Psoas muscle (tissue), 8 donors: Measurements from ENCODE around the gene CCL21. TPM values are rescaled to one million over a fixed set of nuclear protein-coding genes. Genes with fewer than 3 reads are reported as not detected.

Experiments
- ATAC-seq, 4 donors: fragments of 200-7000 bp; cut with Tn5 transposase; one replicate each; pipeline ENCODE4 v1.9.1; 2020; ENCODE audit warnings: moderate library complexity in 3 of 4, mild to moderate bottlenecking in 2 of 4
- DNase-seq, 2 donors: peaks; one replicate each; pipeline ENCODE4 v3.0.0-alpha.2; 2020
- H3K27ac ChIP-seq: fragments of 200-600 bp; one replicate; pipeline ENCODE4 v1.8.0; 2022
- H3K27me3 ChIP-seq, 3 donors: fragments of 200-600 bp in 1 of 3; one replicate each; pipeline versions ENCODE4 v1.6.1 to v1.8.0; 2013 to 2022; ENCODE audit warnings: low read length in 2 of 3, mild to moderate bottlenecking in 2 of 3, moderate library complexity in 1 of 3; ENCODE audit not compliant: insufficient read depth in 3 of 3
- H3K36me3 ChIP-seq, 2 donors: fragments of 200-600 bp in 1 of 2; one replicate each; pipeline versions ENCODE4 v1.6.1 to v1.8.0; 2013 to 2022; ENCODE audit warnings: low read depth in 1 of 2, mild to moderate bottlenecking in 1 of 2, moderate library complexity in 1 of 2; ENCODE audit not compliant: insufficient read depth in 1 of 2
- H3K4me1 ChIP-seq: fragments of 200-600 bp; one replicate; pipeline ENCODE4 v1.8.0; 2022
- H3K4me3 ChIP-seq: fragments of 200-600 bp; one replicate; pipeline ENCODE4 v1.8.0; 2022; ENCODE audit warnings: mild to moderate bottlenecking
- H3K9me3 ChIP-seq: fragments of 200-600 bp; one replicate; pipeline ENCODE4 v1.8.0; 2022
- CTCF ChIP-seq: fragments of 200-600 bp; IDR thresholded peaks from one replicate; pipeline ENCODE4 v1.8.0; 2022; ENCODE audit warnings: antibody characterized with exemption
- WGBS, 3 donors: extraction: QIAGEN DNeasy Blood & Tissue Kit; methylation state at CpG; one replicate each; pipeline versions ENCODE4 v1.1.6 to v1.1.7; 2013; 5-methylcytosine and 5-hydroxymethylcytosine counted together
- intact Hi-C, 2 donors: fragments of 100-400 bp; cut with DNase I; formaldehyde crosslinking; loops; one replicate each; pipeline versions ENCODE4 v1.11.0 to v1.14.2; 2022
- polyA plus RNA-seq, 3 donors: library from polyadenylated mRNA; stranded (reverse); fragments of 200-250 nt; gene quantifications; one replicate each; pipeline ENCODE4 v1.2.3, GENCODE V29; 2013
- total RNA-seq, 4 donors: library from RNA; stranded (reverse); fragmentation: NEBNext Ultra II Directional in 2 of 4; extraction: Animal tissue kit (Norgen Biotek cat#: 25700) in 2 of 4; gene quantifications; one replicate each; pipeline versions ENCODE4 v1.2.1 to v1.2.4, GENCODE V29; 2021 to 2023
- donor health status: healthy with polysubstance abuse.
- donor health status: DM: no; HTN: no; CAD: no; lungs with moderate emphysema.
- donor health status: Bipolar disorder and iron deficiency.
- donor health status: healthy.
- donor health status: DM: yes; HTN: yes; CAD: no.
- donor health status: DM: no; HTN: no; CAD: no.
- donor health status: DM: no; HTN: no; CAD: no.
- donor health status: DM: yes; HTN: yes; CAD: no.

Gene CCL21
- total and polyA plus RNA-seq, 7 donors: 1.3 to 3.8 (median 2.9) TPM

DNA sequence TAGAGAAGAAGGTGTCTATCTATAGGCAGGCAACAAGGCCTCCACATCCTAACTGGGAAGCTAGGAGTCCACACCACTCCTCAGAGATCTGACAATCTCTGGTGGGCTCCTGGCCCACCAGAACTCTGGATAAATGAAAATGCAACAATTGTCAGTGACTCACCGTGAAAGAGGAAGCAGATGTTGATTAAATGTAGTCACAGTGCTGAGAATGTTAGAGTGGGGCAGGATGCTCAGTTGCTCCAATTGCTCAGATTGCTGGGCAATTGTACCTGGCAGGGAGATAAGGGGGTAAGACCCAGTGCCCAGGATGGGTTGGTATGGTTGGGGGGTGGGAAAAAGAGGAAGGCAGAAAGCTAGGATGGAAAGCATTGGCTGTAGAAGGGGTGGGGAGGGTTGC, 23.2 kb downstream of the CCL21 start:
- no peaks in the 10 kb centered on the region for H3K4me1 ChIP-seq
- no peaks in the 10 kb centered on the region for H3K36me3 ChIP-seq
- H3K9me3 ChIP-seq: no peaks in the 10 kb centered on the region
- ATAC-seq (no peak), DNase-seq (no peak)
- no peak overlapping the region for H3K4me3 ChIP-seq
- 39 to 74% (median 47%) methylated on average over 1 of the region's 1 CpG for WGBS, 3 donors
- H3K27me3 ChIP-seq: no peaks in the 10 kb centered on the region
- no peak overlapping the region for H3K27ac ChIP-seq
- no peak for TF ChIP-seq CTCF
- intact Hi-C loops: no loop called here

- H3K27ac ChIP-seq: no peak overlapping the region
- DNase-seq: peak; percentile 22 to 57
- no peaks in the 10 kb centered on the region for H3K36me3 ChIP-seq
- intact Hi-C loops: no loop called here
- TF ChIP-seq CTCF: no peak
- H3K27me3 ChIP-seq: no peaks in the 10 kb centered on the region
- H3K4me1 ChIP-seq: no peaks in the 10 kb centered on the region
- no peak overlapping the region for H3K4me3 ChIP-seq
- H3K9me3 ChIP-seq: no peaks in the 10 kb centered on the region
- 50 to 78% (median 63%) methylated on average over 5 of the region's 5 CpGs for WGBS, 3 donors
- peak in 1 of 4 donors; percentile 53 for ATAC-seq
Measured at GRCh38 chr9:34686231-34686630, 23.7 kb downstream of the CCL21 start.

DNA sequence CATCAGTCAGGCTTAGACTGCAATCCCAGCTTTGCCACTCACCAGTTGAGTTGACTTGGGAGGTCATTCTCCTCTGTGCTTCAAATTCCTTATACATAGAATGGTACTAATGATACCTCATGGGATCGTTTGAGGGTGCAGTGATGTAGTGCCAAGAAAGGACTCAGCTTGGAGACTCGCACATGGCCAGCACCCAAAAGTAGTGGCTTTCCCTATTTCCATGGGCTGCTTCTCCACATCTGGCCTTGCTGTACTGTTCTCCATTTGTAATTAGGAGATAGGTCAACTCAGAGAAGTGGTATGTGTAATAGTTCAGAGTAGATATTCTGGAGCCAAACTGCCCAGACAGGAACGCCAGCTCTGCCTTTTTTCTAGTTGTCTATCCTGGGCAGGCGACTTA, 24.3 kb downstream of the CCL21 start:
- TF ChIP-seq CTCF: no peak
- no peaks in the 10 kb centered on the region for H3K9me3 ChIP-seq
- no peaks in the 10 kb centered on the region for H3K4me1 ChIP-seq
- H3K36me3 ChIP-seq: no peaks in the 10 kb centered on the region
- no peak overlapping the region for H3K4me3 ChIP-seq
- intact Hi-C loops: no loop called here
- ATAC-seq (no peak), DNase-seq (no peak)
- no peak overlapping the region for H3K27ac ChIP-seq
- H3K27me3 ChIP-seq: no peaks in the 10 kb centered on the region
- 59 to 80% (median 63%) methylated on average over 4 of the region's 4 CpGs for WGBS, 3 donors

DNA sequence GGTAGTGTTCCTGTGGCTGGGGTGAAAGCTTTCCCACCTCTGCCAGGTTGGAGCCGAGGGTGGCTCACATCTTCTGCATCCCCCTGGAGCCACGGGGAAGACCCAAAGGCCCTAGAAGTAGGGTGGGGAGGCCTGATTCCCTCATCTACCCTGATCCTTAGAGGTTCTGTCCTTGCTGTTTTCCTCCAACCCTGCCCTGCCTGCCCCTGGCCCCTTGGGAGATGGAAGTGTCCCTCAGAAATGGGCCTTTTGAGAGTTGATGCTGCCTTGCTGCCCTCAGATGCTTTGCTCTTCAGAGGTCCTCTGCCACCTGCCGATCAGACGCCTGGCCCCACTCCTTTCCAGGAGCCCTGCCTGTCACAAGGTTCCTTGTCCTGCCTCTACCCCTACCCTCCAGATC, 25.1 kb downstream of the CCL21 start:
- no peaks in the 10 kb centered on the region for H3K9me3 ChIP-seq
- no peaks in the 10 kb centered on the region for H3K4me1 ChIP-seq
- 91 to 96% (median 94%) methylated on average over 4 of the region's 4 CpGs for WGBS, 3 donors
- no peaks in the 10 kb centered on the region for H3K27me3 ChIP-seq
- intact Hi-C loops: no loop called here
- TF ChIP-seq CTCF: no peak
- ATAC-seq: no peak
- no peak overlapping the region for H3K4me3 ChIP-seq
- no peaks in the 10 kb centered on the region for H3K36me3 ChIP-seq
- no peak for DNase-seq
- no peak overlapping the region for H3K27ac ChIP-seq

- H3K4me1 ChIP-seq: no peaks in the 10 kb centered on the region
- intact Hi-C loops: no loop called here
Measured at GRCh38 chr9:34684145-34684544, 25.8 kb downstream of the CCL21 start.

More at GRCh38 chr9:34684145-34684544, 25.8 kb downstream of the CCL21 start:
- Histone ChIP-seq H3K9me3 (no peaks in the 10 kb centered on the region), H3K36me3 (no peaks in the 10 kb centered on the region), H3K27me3 (no peaks in the 10 kb centered on the region), H3K27ac (no peak overlapping the region), H3K4me3 (no peak overlapping the region)
- DNase-seq (no peak), ATAC-seq (no peak)
- no peak for TF ChIP-seq CTCF
- 88 to 95% (median 89%) methylated on average over 4 of the region's 4 CpGs for WGBS, 3 donors
